ENCODE measurements around the gene IGLL1.
"Not testable (repeated sequence)": the region's sequence is repeated elsewhere in the genome, so short reads cannot be mapped to it uniquely, and the experiment has no call there.

IGLL1 gene

GRCh38 chr22:23575601-23576000, 4.5 kb downstream of the IGLL1 start:
- no peak for TF ChIP-seq GABPA (IDR thresholded peaks at IDR 0.05; ENCODE audit: low read depth)
- no peak for TF ChIP-seq SPI1 (IDR thresholded peaks at IDR 0.05; ENCODE audit: borderline replicate concordance, low read depth)
- TF ChIP-seq REST (IDR thresholded peaks at IDR 0.05; ENCODE audit: insufficient replicate concordance, low read depth), result no peak
- no peak for TF ChIP-seq CTCF (IDR thresholded peaks at IDR 0.05; ENCODE audit: insufficient read depth, low read length)
- no peak for TF ChIP-seq POLR2AphosphoS5 (IDR thresholded peaks at IDR 0.05; ENCODE audit: low read depth)
- DNase-seq (ENCODE audit: low read depth in 1 of 2, low spot score in 1 of 2), result no peak
- H3K27me3 ChIP-seq (ENCODE audit: insufficient read depth, poor library complexity, severe bottlenecking), result no peaks in the 10 kb centered on the region
- no peak overlapping the region for H3K27ac ChIP-seq (replicated peaks)
- H3K4me3 ChIP-seq (replicated peaks; ENCODE audit: insufficient read depth, low read length), result no peak overlapping the region

GRCh38 chr22:23574877-23575276, 5.2 kb downstream of the IGLL1 start:
- TF ChIP-seq CTCF (IDR thresholded peaks at IDR 0.05; ENCODE audit: insufficient read depth, low read length), result no peak
- no peak for TF ChIP-seq GABPA (IDR thresholded peaks at IDR 0.05; ENCODE audit: low read depth)
- no peak for TF ChIP-seq POLR2AphosphoS5 (IDR thresholded peaks at IDR 0.05; ENCODE audit: low read depth)
- TF ChIP-seq REST (IDR thresholded peaks at IDR 0.05; ENCODE audit: insufficient replicate concordance, low read depth), result no peak
- TF ChIP-seq SPI1 (IDR thresholded peaks at IDR 0.05; ENCODE audit: borderline replicate concordance, low read depth), result no peak
- Histone ChIP-seq H3K27me3 (ENCODE audit: insufficient read depth, poor library complexity, severe bottlenecking) (no peaks in the 10 kb centered on the region), H3K4me3 (replicated peaks; ENCODE audit: insufficient read depth, low read length) (no peak overlapping the region), H3K27ac (replicated peaks) (no peak overlapping the region)
- no peak for DNase-seq (ENCODE audit: low read depth in 1 of 2, low spot score in 1 of 2)

- no peak overlapping the region for H3K4me3 ChIP-seq (replicated peaks; ENCODE audit: insufficient read depth, low read length)
- no peak for DNase-seq (ENCODE audit: low read depth in 1 of 2, low spot score in 1 of 2)
- H3K27ac ChIP-seq (replicated peaks), result no peak overlapping the region
- H3K27me3 ChIP-seq (ENCODE audit: insufficient read depth, poor library complexity, severe bottlenecking), result no peaks in the 10 kb centered on the region
- TF ChIP-seq CTCF (IDR thresholded peaks at IDR 0.05; ENCODE audit: insufficient read depth, low read length) (no peak), REST (IDR thresholded peaks at IDR 0.05; ENCODE audit: insufficient replicate concordance, low read depth) (no peak), GABPA (IDR thresholded peaks at IDR 0.05; ENCODE audit: low read depth) (no peak), POLR2AphosphoS5 (IDR thresholded peaks at IDR 0.05; ENCODE audit: low read depth) (no peak), SPI1 (IDR thresholded peaks at IDR 0.05; ENCODE audit: borderline replicate concordance, low read depth) (no peak)
These were observed 5.7 kb downstream of the IGLL1 start for GRCh38 chr22:23574371-23574811.

GRCh38 chr22:23573701-23574235, 6.3 kb downstream of the IGLL1 start:
- not testable (repeated sequence) for H3K27me3 ChIP-seq (ENCODE audit: insufficient read depth, poor library complexity, severe bottlenecking); H3K4me3 ChIP-seq (replicated peaks; ENCODE audit: insufficient read depth, low read length); DNase-seq (ENCODE audit: low read depth in 1 of 2, low spot score in 1 of 2); H3K27ac ChIP-seq (replicated peaks)

GRCh38 chr22:23573106-23573505, 7.0 kb downstream of the IGLL1 start:
- not testable (repeated sequence) for H3K4me3 ChIP-seq (replicated peaks; ENCODE audit: insufficient read depth, low read length); DNase-seq (ENCODE audit: low read depth in 1 of 2, low spot score in 1 of 2); H3K27ac ChIP-seq (replicated peaks); H3K27me3 ChIP-seq (ENCODE audit: insufficient read depth, poor library complexity, severe bottlenecking)
